ENCODE measurements around the gene S100A1. TPM values are rescaled to one million over a fixed set of nuclear protein-coding genes. Genes with fewer than 3 reads are reported as not detected.

S100A1 gene
- total RNA-seq, 1 donor from 2014 or later = not detected

- DNase-seq (ENCODE audit: low spot score) = no peak
- no peak overlapping the region for H3K27ac Mint-ChIP-seq
- no peak overlapping the region for H3K4me2 ChIP-seq
- H4K20me1 ChIP-seq (ENCODE audit: low read depth) = no peaks in the 10 kb centered on the region
- H3K79me2 ChIP-seq (ENCODE audit: low read depth) = peaks cover 11% of the 10 kb centered on the region
- no peak for TF ChIP-seq EZH2 (IDR thresholded peaks at IDR 0.05)
- TF ChIP-seq CTCF (IDR thresholded peaks at IDR 0.05) = no peak
- no peak for TF ChIP-seq EZH2phosphoT487 (IDR thresholded peaks at IDR 0.05)
- H3K4me1 Mint-ChIP-seq = peaks cover 39% of the 10 kb centered on the region
- no peak overlapping the region for H3K9ac ChIP-seq
- H3K4me1 ChIP-seq = peaks cover 15% of the 10 kb centered on the region
- no peaks in the 10 kb centered on the region for H3K9me3 ChIP-seq (ENCODE audit: low read depth)
- H3K36me3 ChIP-seq = no peaks in the 10 kb centered on the region
- H3K27me3 Mint-ChIP-seq (ENCODE audit: insufficient read depth, low read depth) = peaks cover 9% of the 10 kb centered on the region
- H3K36me3 Mint-ChIP-seq = peaks cover 3% of the 10 kb centered on the region
- H3K4me3 Mint-ChIP-seq = no peak overlapping the region
- no peak overlapping the region for H2AFZ ChIP-seq (replicated peaks)
- H3F3A ChIP-seq (ENCODE audit: low read depth) = peaks cover 4% of the 10 kb centered on the region
- H3K27me3 ChIP-seq = no peaks in the 10 kb centered on the region
- H3K4me3 ChIP-seq = no peak overlapping the region
- H3K27ac ChIP-seq = no peak overlapping the region
- no peaks in the 10 kb centered on the region for H3K9me3 Mint-ChIP-seq
These were observed 1.1 kb downstream of the S100A1 start for GRCh38 chr1:153629343-153629665.

GRCh38 chr1:153629971-153630370, 1.7 kb downstream of the S100A1 start:
- Histone ChIP-seq H3K36me3 (no peaks in the 10 kb centered on the region), H3K9ac (no peak overlapping the region), H3K27ac (no peak overlapping the region), H3K4me2 (no peak overlapping the region), H3K27me3 (no peaks in the 10 kb centered on the region), H3K4me3 (no peak overlapping the region), H4K20me1 (ENCODE audit: low read depth) (peaks cover 6% of the 10 kb centered on the region), H2AFZ (replicated peaks) (no peak overlapping the region), H3F3A (ENCODE audit: low read depth) (peaks cover 6% of the 10 kb centered on the region), H3K4me1 (peaks cover 16% of the 10 kb centered on the region), H3K79me2 (ENCODE audit: low read depth) (peaks cover 18% of the 10 kb centered on the region), H3K9me3 (ENCODE audit: low read depth) (no peaks in the 10 kb centered on the region)
- H3K4me3 Mint-ChIP-seq = no peak overlapping the region
- TF ChIP-seq CTCF (IDR thresholded peaks at IDR 0.05) = no peak
- TF ChIP-seq EZH2 (IDR thresholded peaks at IDR 0.05) = no peak
- no peak for TF ChIP-seq EZH2phosphoT487 (IDR thresholded peaks at IDR 0.05)
- no peak overlapping the region for H3K27ac Mint-ChIP-seq
- peaks cover 41% of the 10 kb centered on the region for H3K4me1 Mint-ChIP-seq
- peaks cover 9% of the 10 kb centered on the region for H3K27me3 Mint-ChIP-seq (ENCODE audit: insufficient read depth, low read depth)
- peaks cover 6% of the 10 kb centered on the region for H3K36me3 Mint-ChIP-seq
- no peaks in the 10 kb centered on the region for H3K9me3 Mint-ChIP-seq
- no peak for DNase-seq (ENCODE audit: low spot score)

- Mint-ChIP-seq H3K4me3 (no peak overlapping the region), H3K36me3 (peaks cover 7% of the 10 kb centered on the region), H3K9me3 (no peaks in the 10 kb centered on the region), H3K27ac (no peak overlapping the region), H3K27me3 (ENCODE audit: insufficient read depth, low read depth) (peaks cover 9% of the 10 kb centered on the region), H3K4me1 (peaks cover 43% of the 10 kb centered on the region)
- no peak overlapping the region for H3K9ac ChIP-seq
- H4K20me1 ChIP-seq (ENCODE audit: low read depth) = peaks cover 11% of the 10 kb centered on the region
- H3K4me3 ChIP-seq = no peak overlapping the region
- no peaks in the 10 kb centered on the region for H3K36me3 ChIP-seq
- peaks cover 22% of the 10 kb centered on the region for H3K79me2 ChIP-seq (ENCODE audit: low read depth)
- H3F3A ChIP-seq (ENCODE audit: low read depth) = peaks cover 6% of the 10 kb centered on the region
- H3K4me2 ChIP-seq = no peak overlapping the region
- H3K9me3 ChIP-seq (ENCODE audit: low read depth) = no peaks in the 10 kb centered on the region
- H2AFZ ChIP-seq (replicated peaks) = no peak overlapping the region
- peaks cover 20% of the 10 kb centered on the region for H3K4me1 ChIP-seq
- no peaks in the 10 kb centered on the region for H3K27me3 ChIP-seq
- H3K27ac ChIP-seq = no peak overlapping the region
- DNase-seq (ENCODE audit: low spot score) = no peak
- TF ChIP-seq EZH2 (IDR thresholded peaks at IDR 0.05) (no peak), CTCF (IDR thresholded peaks at IDR 0.05) (no peak), EZH2phosphoT487 (IDR thresholded peaks at IDR 0.05) (no peak)
These were observed 2.1 kb downstream of the S100A1 start for GRCh38 chr1:153630384-153630783.
